Endometrial microvascular endothelial cells (primary cell): ENCODE data around the gene ACKR3. TPM values are rescaled to one million over a fixed set of nuclear protein-coding genes. Genes with fewer than 3 reads are reported as not detected.

Experiments used
- in situ Hi-C: cut with HindIII; loops from 2 replicates; pipeline ENCODE4 v1.10.0; 2017; ENCODE audit warnings: low sequenced_read_pairs, low pct_unique_long_range_greater_than_20kb; ENCODE audit errors: inconsistent ontology term
- total RNA-seq: library from RNA; depleted of rRNA; stranded (reverse); fragments of >200 nt; gene quantifications from one replicate; pipeline ENCODE4 v1.2.3, GENCODE V29; 2015; ENCODE audit errors: inconsistent ontology term

The ACKR3 gene
- total RNA-seq, 1 donor from 2014 or later, result 1.1 TPM

- in situ Hi-C loops, result no loop called here
Observed at GRCh38 chr2:236619910-236620612, 50.4 kb downstream of the ACKR3 start.

DNA sequence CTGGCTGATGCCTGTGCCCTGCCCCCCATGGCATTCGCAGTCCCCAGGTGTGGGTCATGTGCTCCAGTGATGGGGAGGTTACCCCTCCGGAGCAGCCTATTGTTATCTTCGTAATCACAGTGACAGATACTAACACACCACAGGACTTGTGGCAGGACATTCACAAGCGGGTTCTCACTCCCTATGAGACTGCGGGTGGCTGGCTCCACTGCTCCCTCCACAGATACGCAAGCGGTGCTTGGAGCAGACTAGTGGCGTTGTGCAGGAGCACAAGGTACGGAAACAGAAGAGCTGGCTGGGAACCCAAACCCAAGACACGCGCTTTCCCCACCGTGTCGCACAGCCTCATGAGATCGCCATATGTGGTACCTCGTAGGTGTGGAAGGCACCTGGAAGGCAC, 52.2 kb downstream of the ACKR3 start:
- in situ Hi-C loops, result no loop called here

GRCh38 chr2:236622201-236622600, 52.6 kb downstream of the ACKR3 start:
- in situ Hi-C loops, result no loop called here

DNA sequence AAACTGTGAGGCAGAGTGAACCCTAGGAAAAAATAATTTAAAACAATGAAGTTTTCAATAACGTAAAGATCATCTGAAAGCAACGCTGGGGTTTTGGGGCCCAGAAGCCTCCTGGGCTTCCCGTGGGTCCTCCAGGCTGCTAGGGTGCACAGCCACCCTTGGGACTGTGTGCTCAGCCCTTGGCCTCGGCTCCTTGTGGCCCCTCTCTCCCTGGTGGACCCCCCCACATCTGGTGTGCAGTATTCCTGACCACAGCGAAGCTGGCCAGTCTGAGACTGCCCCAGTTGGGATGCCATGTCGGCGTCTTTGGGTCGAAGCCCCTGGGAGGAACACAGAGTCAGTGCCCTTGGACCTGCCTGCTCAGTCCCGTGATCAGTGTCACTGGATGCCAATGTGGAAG, 53.0 kb downstream of the ACKR3 start:
- in situ Hi-C loops, result no loop called here

- in situ Hi-C loops, result no loop called here
Observed at GRCh38 chr2:236623816-236624215, 54.2 kb downstream of the ACKR3 start.

- in situ Hi-C loops, result no loop called here
Observed at GRCh38 chr2:236625156-236625690, 55.6 kb downstream of the ACKR3 start.

DNA sequence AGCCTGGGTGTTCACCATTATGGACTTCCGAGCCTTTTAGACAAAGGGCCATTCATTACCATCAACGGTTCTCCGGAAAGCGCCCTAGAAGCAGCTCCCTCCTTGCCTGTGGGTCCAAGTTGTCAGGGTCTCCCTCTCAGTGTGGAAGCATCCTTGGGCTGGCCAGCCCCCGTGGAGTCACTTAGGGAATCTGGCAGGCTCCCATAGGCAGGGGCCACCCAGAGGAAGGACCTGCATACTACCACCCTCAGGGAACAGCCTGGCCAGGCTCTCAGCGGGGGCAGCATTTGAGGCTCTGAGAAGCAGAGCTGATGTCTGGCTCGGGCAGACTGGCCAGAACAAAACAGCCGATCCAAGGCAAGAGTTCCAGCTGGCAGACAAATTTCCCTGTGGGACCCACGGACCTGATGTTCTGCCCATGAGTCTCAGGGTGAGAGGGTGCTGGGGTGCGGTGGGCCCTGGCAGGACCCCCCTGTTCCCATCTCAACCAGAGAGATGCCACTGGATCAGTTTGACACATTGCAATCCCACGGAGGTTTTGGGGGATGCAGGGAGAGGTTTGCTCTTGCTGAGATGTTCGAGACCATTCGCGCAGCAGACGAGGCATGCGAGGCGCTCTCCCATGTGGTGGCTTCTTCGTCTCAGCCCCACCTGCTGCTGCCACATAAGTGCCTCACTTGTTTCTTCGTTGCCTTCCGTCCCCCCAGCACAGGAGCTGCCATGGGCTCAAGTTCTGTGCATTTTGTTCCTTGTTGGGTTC, 56.9 kb downstream of the ACKR3 start:
- in situ Hi-C loops, result no loop called here

GRCh38 chr2:236627193-236627592, 57.6 kb downstream of the ACKR3 start:
- in situ Hi-C loops, result no loop called here

GRCh38 chr2:236627841-236628240, 58.2 kb downstream of the ACKR3 start:
- in situ Hi-C loops, result no loop called here

DNA sequence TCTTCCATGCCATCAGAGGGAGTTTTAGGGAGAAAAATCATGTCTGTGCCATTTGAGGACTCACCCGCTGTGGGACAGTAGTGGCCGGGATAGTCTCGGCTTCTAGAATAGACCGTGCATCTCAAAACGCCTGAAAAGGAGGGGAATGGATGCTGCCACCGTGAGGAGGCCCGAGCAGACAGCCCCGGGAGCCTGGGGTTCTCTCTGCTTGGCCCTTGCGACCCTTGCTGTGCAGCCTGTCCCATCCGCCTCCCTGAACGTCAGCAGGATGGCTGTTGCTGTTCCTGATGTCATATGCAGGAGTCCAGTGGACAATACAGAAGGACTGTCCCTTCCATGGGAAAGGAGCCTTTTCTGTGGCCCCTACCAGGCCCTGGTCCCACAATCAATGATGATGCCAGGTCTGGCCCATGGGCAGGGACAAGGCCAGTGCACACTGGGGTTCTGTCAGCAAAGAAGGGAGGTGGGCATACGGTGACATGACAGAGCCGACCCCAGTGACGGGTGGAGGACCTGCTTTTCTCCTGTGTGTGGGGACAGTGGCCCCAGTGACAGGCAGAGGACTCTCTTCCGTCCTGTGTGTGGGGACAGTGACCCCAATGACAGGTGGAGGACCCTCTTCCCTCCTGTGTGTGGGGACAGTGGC, 58.8 kb downstream of the ACKR3 start:
- in situ Hi-C loops, result no loop called here

- in situ Hi-C loops, result no loop called here
Observed at GRCh38 chr2:236628981-236629605, 59.5 kb downstream of the ACKR3 start.

DNA sequence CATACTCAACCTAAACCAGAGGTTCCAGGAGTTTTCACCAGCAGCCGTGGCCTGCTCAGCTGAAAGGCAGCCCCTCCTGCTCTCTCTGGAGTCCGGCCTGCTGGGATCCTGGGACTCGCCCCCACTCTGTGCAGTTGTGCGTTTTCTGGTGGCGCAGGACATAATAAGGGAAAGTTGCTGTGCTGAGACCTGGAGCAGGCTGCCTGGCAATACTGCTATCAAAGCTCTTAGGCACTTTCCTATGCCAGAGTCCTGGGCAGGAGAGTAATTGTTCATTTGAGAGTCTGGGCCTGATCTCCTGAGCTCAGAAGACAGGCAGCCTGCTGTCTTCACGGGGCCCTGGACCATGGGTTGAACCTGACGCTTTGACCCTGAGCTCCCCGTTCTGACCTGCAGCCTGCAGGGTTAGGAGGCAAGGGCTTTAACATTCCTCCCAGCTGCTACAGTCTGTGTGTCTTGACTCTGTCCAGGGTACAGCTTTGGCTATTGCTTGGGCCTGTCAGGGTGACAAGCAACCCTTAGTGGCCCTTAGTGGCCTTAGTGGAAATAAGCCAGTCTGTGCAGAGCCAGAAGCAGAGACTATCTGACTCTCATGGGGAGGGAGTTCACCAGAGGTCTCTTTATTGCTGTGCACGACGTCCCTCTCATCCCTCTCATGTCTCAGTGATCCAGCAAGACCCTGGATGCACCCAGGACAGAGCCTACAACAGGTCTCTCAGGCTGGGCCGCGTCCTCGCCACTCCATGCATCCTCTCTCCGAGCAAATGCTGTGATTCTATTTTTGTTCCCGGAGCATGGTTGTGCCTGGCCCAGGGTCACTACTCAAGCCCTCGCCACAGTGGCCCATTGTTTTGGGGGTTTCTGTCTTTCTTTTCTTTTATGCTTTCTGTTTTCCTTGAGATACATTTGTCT, 60.6 kb downstream of the ACKR3 start:
- in situ Hi-C loops, result no loop called here

DNA sequence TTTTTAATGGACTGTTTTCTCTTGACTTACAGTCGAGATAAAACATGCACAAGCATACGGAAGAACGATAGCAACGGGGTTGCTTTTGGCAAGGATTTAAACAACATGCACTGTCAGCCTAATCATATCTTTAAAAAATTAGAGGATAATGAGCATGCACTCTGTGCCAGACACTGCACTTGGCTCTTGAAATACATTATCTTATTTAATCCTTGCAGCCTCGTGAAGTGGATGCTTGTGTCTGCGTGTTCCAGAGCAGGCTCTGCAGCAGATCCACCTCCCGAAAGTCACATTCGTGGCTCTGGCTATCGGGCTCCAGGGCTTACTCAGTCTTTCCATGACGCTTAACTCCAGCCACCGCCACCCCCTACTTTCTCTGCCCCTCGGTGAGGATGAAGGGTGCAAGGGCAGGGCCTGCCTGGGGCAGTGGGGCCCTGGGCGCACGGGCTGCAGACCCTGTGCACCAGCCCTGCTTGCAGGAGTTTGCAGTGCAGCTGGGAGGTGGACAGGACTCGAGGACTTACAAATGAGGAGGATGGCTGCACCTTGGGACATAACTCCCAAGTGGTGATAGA, 61.7 kb downstream of the ACKR3 start:
- in situ Hi-C loops, result no loop called here

DNA sequence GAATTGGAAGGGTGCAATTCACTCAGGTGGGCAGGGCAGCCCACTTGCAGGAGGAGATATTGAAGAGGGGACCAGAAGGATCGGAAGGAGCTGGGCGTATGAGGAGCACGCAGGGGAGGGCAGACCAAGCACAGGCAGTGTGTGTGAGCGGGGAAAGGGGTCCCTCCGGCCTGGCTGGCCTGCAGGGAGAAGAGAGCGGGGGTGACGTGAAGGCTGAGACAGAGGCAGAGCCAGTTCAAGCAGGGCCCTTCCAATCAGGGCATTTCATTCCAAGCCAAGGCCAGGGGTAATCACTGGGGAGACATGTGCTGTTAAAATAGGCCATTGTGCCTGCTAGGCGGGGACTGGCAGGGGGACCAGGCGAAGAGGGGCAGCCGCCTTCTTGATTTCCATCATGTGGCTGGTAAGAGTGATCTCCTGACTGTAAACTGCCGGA, 62.2 kb downstream of the ACKR3 start:
- in situ Hi-C loops, result no loop called here
